K562 (cell line): ENCODE data around the gene CYLD. TPM values are rescaled to one million over a fixed set of nuclear protein-coding genes. Genes with fewer than 3 reads are reported as not detected.

ENCODE experiments used
- ARID3A ChIP-seq: IDR thresholded peaks from 2 replicates; pipeline ENCODE4 v1.6.1; 2012; ENCODE audit warnings: low read depth, low read length, improper control_type of control experiment, borderline replicate concordance
- CEBPG ChIP-seq, 3 experiments: fragments of 200-800 bp in 1 of 3; sonication (Bioruptor generic) in 1 of 3; sonication (generic) in 1 of 3; formaldehyde crosslinking in 1 of 3; IDR thresholded peaks in 2 of 3; conservative IDR thresholded peaks in 1 of 3; 2 replicates each; pipeline versions ENCODE4 v1.6.1 to v1.8.0; 2016 to 2022; ENCODE audit warnings: missing compliant biosample characterization in 2 of 3, missing genetic modification characterization in 2 of 3, mild to moderate bottlenecking in 1 of 3, missing genetic modification reagents in 1 of 3
- CREBBP ChIP-seq: IDR thresholded peaks from one replicate; pipeline ENCODE4 v1.6.1; 2012; ENCODE audit warnings: low read depth, mild to moderate bottlenecking, control low read depth, inconsistent platforms, low read length
- E2F8 ChIP-seq: fragments of 450-650 bp; IDR thresholded peaks from 2 replicates; pipeline ENCODE4 v1.7.1; 2018; ENCODE audit warnings: mild to moderate bottlenecking, low read depth; ENCODE audit not compliant: partially characterized antibody
- ERF ChIP-seq: fragments of 450-650 bp; formaldehyde crosslinking; IDR thresholded peaks from 2 replicates; pipeline ENCODE4 v1.4.0; 2020; ENCODE audit warnings: mild to moderate bottlenecking, mixed read lengths
- ETV6 ChIP-seq, 3 experiments: fragments of 150-350 bp in 1 of 3; sonication (generic) in 1 of 3; formaldehyde crosslinking in 1 of 3; IDR thresholded peaks; 2 replicates each; pipeline versions ENCODE4 v1.6.1 to v1.8.0; 2014 to 2022; ENCODE audit warnings: borderline replicate concordance in 2 of 3, low read depth in 2 of 3, antibody characterized with exemption in 1 of 3, low read length in 1 of 3, mild to moderate bottlenecking in 1 of 3, missing genetic modification reagents in 1 of 3
- GABPA ChIP-seq: fragments of 200-800 bp; sonication (Bioruptor generic); conservative IDR thresholded peaks from 2 replicates; pipeline ENCODE4 v1.6.1; 2016; ENCODE audit warnings: low read depth, missing genetic modification characterization, missing compliant biosample characterization
- GABPB1 ChIP-seq: sonication (generic); formaldehyde crosslinking; IDR thresholded peaks from 2 replicates; pipeline ENCODE4 v1.8.0; 2022; ENCODE audit warnings: mild to moderate bottlenecking, missing genetic modification reagents
- KAT2B ChIP-seq: IDR thresholded peaks from one replicate; pipeline ENCODE4 v1.6.1; 2012; ENCODE audit warnings: low read depth, mild to moderate bottlenecking, control low read depth, inconsistent platforms, low read length, moderate library complexity
- MAFG ChIP-seq: fragments of 450-650 bp; conservative IDR thresholded peaks from 2 replicates; pipeline ENCODE4 v1.6.1; 2016; ENCODE audit warnings: missing genetic modification characterization, missing compliant biosample characterization
- MTA2 ChIP-seq: fragments of 450-650 bp; IDR thresholded peaks from 2 replicates; pipeline ENCODE4 v1.6.1; 2016; ENCODE audit warnings: low read depth
- POLR2AphosphoS5 ChIP-seq: IDR thresholded peaks from 2 replicates; pipeline ENCODE4 v1.6.1; 2011; ENCODE audit warnings: mild to moderate bottlenecking, low read depth, low read length, moderate library complexity; ENCODE audit not compliant: control insufficient read depth, insufficient read depth
- SAP30 ChIP-seq: fragments of 200-600 bp; sonication (generic); IDR thresholded peaks from 2 replicates; pipeline ENCODE4 v1.6.1; 2012; ENCODE audit warnings: borderline replicate concordance, low read depth, mild to moderate bottlenecking, moderate library complexity, low read length, control low read depth, inconsistent platforms; ENCODE audit not compliant: insufficient read depth, poor library complexity, severe bottlenecking
- SREBF2 ChIP-seq: sonication (generic); formaldehyde crosslinking; IDR thresholded peaks from 2 replicates; pipeline ENCODE4 v1.4.0; 2020; ENCODE audit warnings: mild to moderate bottlenecking, missing genetic modification reagents
- TAF7 ChIP-seq: fragments of 450-650 bp; IDR thresholded peaks from 2 replicates; pipeline ENCODE4 v1.6.1; 2016; ENCODE audit warnings: missing genetic modification characterization, missing compliant biosample characterization
- ZHX1 ChIP-seq: fragments of 150-350 bp; conservative IDR thresholded peaks from 2 replicates; pipeline ENCODE4 v1.6.1; 2014; ENCODE audit warnings: low read length
- ZNF507 ChIP-seq: conservative IDR thresholded peaks from 2 replicates; pipeline ENCODE4 v1.6.1; 2017; ENCODE audit warnings: missing genetic modification characterization, missing compliant biosample characterization
- polyA plus RNA-seq, 8 experiments: library from polyadenylated mRNA; depleted of rRNA in 4 of 8; stranded (reverse) in 5 of 8; unstranded in 3 of 8; fragments of >200 nt; fragmentation: Nextera tagmentation in 2 of 8; fragmentation: Illumina TruSeq in 1 of 8; extraction: Ambion mirVana in 2 of 8; extraction: Trizol in 1 of 8; gene quantifications; 2 replicates each; pipeline versions ENCODE4 v1.2.1 to v1.2.3, GENCODE V29; 2011 to 2014; ENCODE audit warnings: inconsistent platforms in 1 of 8, missing spikeins in 1 of 8
- total RNA-seq, 7 experiments: library from RNA; depleted of rRNA in 6 of 7; stranded (reverse); fragments of >200 nt in 6 of 7; fragmentation: Illumina TruSeq in 2 of 7; extraction: Trizol in 2 of 7; gene quantifications; 2 replicates each; pipeline versions ENCODE4 v1.2.1 to v1.2.3, GENCODE V29; 2011 to 2021; ENCODE audit warnings: low replicate concordance in 1 of 7

The CYLD gene
- total and polyA plus RNA-seq, 9 of the 15 experiments (the other 6 are each of a cell fraction or from before 2014, with no cell fraction given), result 3.4 to 7.4 (median 5.3) TPM

- no peak for TF ChIP-seq E2F8
- TF ChIP-seq MTA2, result peak; percentile 83
- TF ChIP-seq SREBF2, result no peak
- TF ChIP-seq GABPA (tag), result peak; percentile 60; the same call in 1 of the 2 replicates
- TF ChIP-seq ARID3A, result no peak
- TF ChIP-seq GABPB1 (CRISPR knock-in tag), result no peak
- peak; percentile 86 for TF ChIP-seq POLR2AphosphoS5
- no peak for TF ChIP-seq KAT2B
- no peak for TF ChIP-seq ZHX1
- no peak for TF ChIP-seq CEBPG (CRISPR knock-in tag; IDR thresholded peaks at IDR 0.05)
- TF ChIP-seq CEBPG (tag; conservative IDR thresholded peaks at IDR 0.05 in 1 of 2, IDR thresholded peaks at IDR 0.05 in 1 of 2), result no peak
- TF ChIP-seq MAFG (tag), result peak; percentile 84
- TF ChIP-seq SAP30, result no peak
- TF ChIP-seq ZNF507 (tag), result no peak
- no peak for TF ChIP-seq TAF7 (tag)
- no peak for TF ChIP-seq ERF
- TF ChIP-seq CREBBP, result no peak
- TF ChIP-seq ETV6 (IDR thresholded peaks at IDR 0.05; ENCODE audit: borderline replicate concordance in 1 of 2, low read depth in 2 of 2, low read length in 1 of 2), result no peak
- no peak for TF ChIP-seq ETV6 (CRISPR knock-in tag; IDR thresholded peaks at IDR 0.05; ENCODE audit: borderline replicate concordance)
These were observed 99.4 kb downstream of the CYLD start (continued) for GRCh38 chr16:50841081-50841886.
